ENCODE data around the gene TPST2. TPM values are rescaled to one million over a fixed set of nuclear protein-coding genes. Genes with fewer than 3 reads are reported as not detected.

TPST2 gene
- total and polyA plus RNA-seq, 9 of the 15 experiments (the other 6 are each of a cell fraction or from before 2014, with no cell fraction given), result 14.2 to 123 (median 60.1) TPM

GRCh38 chr22:26565889-26566288 is 24.0 kb downstream of the TPST2 start (continued):
- TF ChIP-seq CREB5 (CRISPR knock-in tag; IDR thresholded peaks at IDR 0.05) (no peak), ZNF77 (CRISPR knock-in tag; IDR thresholded peaks at IDR 0.05) (no peak), ZNF655 (CRISPR knock-in tag; IDR thresholded peaks at IDR 0.05) (no peak)

GRCh38 chr22:26565181-26565580 is 24.8 kb downstream of the TPST2 start:
- Histone ChIP-seq H3K27me3 (ENCODE audit: control insufficient read depth in 2 of 2, insufficient read depth in 2 of 2, low read length in 2 of 2) (no peaks in the 10 kb centered on the region), H3K36me3 (ENCODE audit: control insufficient read depth, insufficient read depth, low read length) (peaks cover 64% of the 10 kb centered on the region), H3K4me3 (no peak overlapping the region), H3K9ac (ENCODE audit: insufficient read depth in 1 of 2, low read depth in 2 of 2, low read length in 2 of 2) (no peak overlapping the region; a peak in 1 of 4 replicates), H2AFZ (ENCODE audit: low read depth, low read length) (no peak overlapping the region), H3K4me1 (replicated peaks in 1 of 2; ENCODE audit: control insufficient read depth in 2 of 2, insufficient read depth in 2 of 2, low read length in 2 of 2) (peaks cover 5 to 8% of the 10 kb centered on the region in 2 experiments; a peak in 3 of 5 replicates), H3K79me2 (ENCODE audit: control insufficient read depth, insufficient read depth, low read length) (peaks cover 92% of the 10 kb centered on the region), H3K9me1 (ENCODE audit: control insufficient read depth, insufficient read depth, low read length) (no peaks in the 10 kb centered on the region), H3K4me2 (ENCODE audit: insufficient read depth, low read length) (no peak overlapping the region), H4K20me1 (replicated peaks; ENCODE audit: control insufficient read depth, insufficient read depth, low read length) (peaks cover 43% of the 10 kb centered on the region), H3K27ac (ENCODE audit: extremely low read depth, low read depth, low read length) (no peak overlapping the region), H3K9me3 (replicated peaks; ENCODE audit: control insufficient read depth, insufficient read depth, low read depth, low read length) (no peaks in the 10 kb centered on the region)
- ChIA-PET POLR2A (interaction anchor here (0.7 kb wide), 1 partner anchor 182 kb away, joined by 3 read pairs; no protein-coding TSS in a partner anchor), CTCF (ENCODE audit: low intra/inter-chr PET ratio) (no interaction called here)
- intact Hi-C loops (cut with micrococcal nuclease) (no loop called here), in situ Hi-C loops (cut with MboI) (no loop called here)
- WGBS (ENCODE audit: insufficient coverage, low coverage, missing lambda C conversion rate), result 98% methylated on average over 5 of the region's 6 CpGs
- BruUV-seq (replicated peaks), result no TSS peak
- no peak for FAIRE-seq
- DNase-seq (ENCODE audit: extremely low read depth in 1 of 4, low spot score in 3 of 4), result no peak
- ATAC-seq, result no peak
- TF ChIP-seq POLR2B (IDR thresholded peaks at IDR 0.05; ENCODE audit: low read depth, partially characterized antibody) (no peak), PHB (CRISPR knock-in tag; IDR thresholded peaks at IDR 0.05) (no peak), ZNF79 (CRISPR knock-in tag; IDR thresholded peaks at IDR 0.05; ENCODE audit: low read depth) (no peak), SMARCA5 (IDR thresholded peaks at IDR 0.05) (no peak), MXD1 (CRISPR knock-in tag; IDR thresholded peaks at IDR 0.05; ENCODE audit: borderline replicate concordance, poor library complexity, severe bottlenecking) (no peak), SREBF1 (IDR thresholded peaks at IDR 0.05; ENCODE audit: borderline replicate concordance, low read depth, low read length) (no peak), ZNF174 (CRISPR knock-in tag; IDR thresholded peaks at IDR 0.05) (no peak), ETV6 (IDR thresholded peaks at IDR 0.05; ENCODE audit: borderline replicate concordance in 1 of 2, low read depth in 2 of 2, low read length in 1 of 2) (no peak), ETV6 (CRISPR knock-in tag; IDR thresholded peaks at IDR 0.05; ENCODE audit: borderline replicate concordance) (no peak), MAFK (IDR thresholded peaks at IDR 0.05; ENCODE audit: low read length) (no peak), IRF1 (CRISPR knock-in tag; IDR thresholded peaks at IDR 0.05; ENCODE audit: borderline replicate concordance) (no peak), SNIP1 (IDR thresholded peaks at IDR 0.05; ENCODE audit: low read depth) (no peak), ZKSCAN1 (IDR thresholded peaks at IDR 0.05; ENCODE audit: low read depth, low read length) (no peak), KLF13 (tag; IDR thresholded peaks at IDR 0.05; ENCODE audit: borderline replicate concordance, low read depth) (no peak), CHD1 (IDR thresholded peaks at IDR 0.05; ENCODE audit: low read length) (no peak), TARDBP (IDR thresholded peaks at IDR 0.05) (no peak), PURB (CRISPR knock-in tag; IDR thresholded peaks at IDR 0.05; ENCODE audit: low read depth) (no peak)
